Measurements from ENCODE around the gene TTK. TPM values are rescaled to one million over a fixed set of nuclear protein-coding genes. Genes with fewer than 3 reads are reported as not detected.
"Not testable (repeated sequence)": the region's sequence is repeated elsewhere in the genome, so short reads cannot be mapped to it uniquely, and the experiment has no call there.

TTK gene
- polyA plus RNA-seq, 1 donor: 5.7 TPM

DNA sequence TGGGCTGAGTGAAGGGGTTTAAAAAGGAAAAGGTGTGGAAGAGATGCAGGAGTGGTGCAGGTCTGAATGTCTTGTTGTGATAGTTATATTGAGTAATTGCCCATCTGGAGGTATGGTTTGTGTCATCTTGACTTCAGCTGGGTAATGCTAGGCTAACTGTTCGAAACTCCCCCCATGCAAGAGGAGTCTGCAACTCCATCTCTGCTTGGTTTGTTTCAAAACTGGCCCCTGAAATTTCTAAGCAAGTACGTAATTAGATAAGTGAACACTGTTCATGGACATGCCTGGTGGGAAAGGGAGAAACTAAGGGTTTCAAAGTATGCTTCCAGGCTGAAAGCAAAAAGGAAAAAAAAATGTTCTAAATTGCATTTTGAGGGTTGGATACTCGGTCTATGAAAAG, 17.1 kb downstream of the TTK start:
- no peak for DNase-seq

DNA sequence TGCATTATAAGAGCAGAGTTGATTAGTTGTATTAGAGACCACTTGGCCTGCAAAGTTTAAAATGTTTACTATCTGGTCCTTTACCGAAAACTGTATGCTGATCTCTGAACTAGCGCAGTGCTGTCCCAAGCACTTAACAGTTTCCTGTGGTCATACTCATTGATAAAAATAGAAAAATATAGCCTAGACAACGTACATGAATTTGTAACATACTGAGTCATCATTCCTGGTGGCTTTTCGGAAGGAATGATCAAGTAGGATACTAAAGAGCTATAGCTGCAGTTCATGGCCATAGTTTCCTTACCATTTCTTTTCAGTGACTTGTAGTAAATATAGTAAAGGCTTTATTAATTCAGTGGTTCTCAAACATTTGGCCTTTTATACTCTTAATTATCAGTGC, 18.4 kb downstream of the TTK start:
- no peak for DNase-seq

GRCh38 chr6:80028589-80028988, 24.1 kb downstream of the TTK start:
- no peak for DNase-seq

GRCh38 chr6:80029470-80029869, 25.0 kb downstream of the TTK start:
- DNase-seq: no peak

- DNase-seq: not testable (repeated sequence)
Observed at GRCh38 chr6:80048220-80048619, 43.8 kb downstream of the TTK start.

- no peak for DNase-seq
Observed at GRCh38 chr6:80060774-80061173, 56.3 kb downstream of the TTK start.

- DNase-seq: not testable (repeated sequence)
Observed at GRCh38 chr6:80068146-80068545, 63.7 kb downstream of the TTK start.

- DNase-seq: not testable (repeated sequence)
Observed at GRCh38 chr6:80070431-80070830, 66.0 kb downstream of the TTK start.

DNA sequence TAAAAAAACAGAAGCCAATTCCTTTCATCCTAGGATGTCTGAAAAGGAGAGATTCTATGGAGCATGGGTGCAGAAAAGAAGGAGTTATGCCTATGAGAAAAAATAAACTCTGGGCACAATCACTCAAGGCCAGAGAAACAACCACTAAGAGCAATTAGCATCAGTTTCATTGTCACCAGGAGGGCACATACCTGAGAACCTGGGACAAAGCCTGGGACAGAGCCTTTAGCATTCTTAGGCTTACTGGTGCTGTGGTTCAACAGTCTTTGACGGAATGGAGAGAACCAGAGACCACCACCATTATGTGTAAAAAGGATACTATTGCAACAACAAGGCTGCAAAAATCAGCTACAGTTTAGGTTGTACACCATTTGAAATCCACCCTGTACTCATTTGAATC, 72.6 kb downstream of the TTK start:
- DNase-seq: no peak

DNA sequence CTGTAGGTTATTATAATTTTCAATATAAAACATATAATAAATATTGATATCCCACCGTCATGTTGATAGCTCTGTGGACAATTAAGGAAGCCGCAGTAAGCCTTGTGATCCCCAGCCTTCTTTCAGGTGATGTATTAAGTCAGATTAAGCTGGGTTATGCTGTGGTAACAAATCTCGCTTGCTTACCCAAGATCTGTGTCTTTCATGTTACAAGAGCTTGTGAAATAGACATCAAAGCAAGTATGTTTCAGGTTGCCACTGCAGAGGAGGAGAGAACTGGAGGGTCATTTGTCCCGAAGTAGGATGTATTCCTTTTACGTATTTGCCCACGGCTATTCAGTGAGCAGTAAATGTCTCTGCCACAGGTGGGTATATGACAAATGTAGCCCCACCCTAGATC, 84.2 kb downstream of the TTK start:
- DNase-seq: no peak

- DNase-seq: no peak
Observed at GRCh38 chr6:80091506-80091905, 87.1 kb downstream of the TTK start.

Other genes starting within 250 kb of the TTK start
- 1.4 TPM for gene ELOVL4, start 57.1 kb upstream of the TTK start, polyA plus RNA-seq (ENCODE audit: insufficient read length)
- 14.3 TPM for gene BCKDHB, start 102.0 kb downstream of the TTK start, polyA plus RNA-seq (ENCODE audit: insufficient read length)